Adrenal gland (tissue), 5 donors: ENCODE results near the gene BTBD6.
"Not testable (repeated sequence)": the region's sequence is repeated elsewhere in the genome, so short reads cannot be mapped to it uniquely, and the experiment has no call there.

Source experiments
- POLR2A ChIP-seq, 2 donors: fragments of 450-650 bp; IDR thresholded peaks; one replicate each; pipeline ENCODE4 v1.6.1; 2017; ENCODE audit warnings: antibody characterized with exemption in 2 of 2, mild to moderate bottlenecking in 2 of 2, moderate library complexity in 1 of 2
- TF ChIP-seq, protein P1 (sequence below), 6 experiments: fragments of 450-650 bp in 4 of 6; fragments of 200-600 bp in 2 of 6; sonication (generic) in 1 of 6; IDR thresholded peaks; 1 replicate in 5 of 6; 2 replicates in 1 of 6; pipeline versions ENCODE4 v1.5.1 to v1.8.0; 2016 to 2021; ENCODE audit warnings: antibody characterized with exemption in 6 of 6, mild to moderate bottlenecking in 2 of 6, moderate library complexity in 1 of 6
- donor health status: DM: no; HTN: no; CAD: no.

DNA sequence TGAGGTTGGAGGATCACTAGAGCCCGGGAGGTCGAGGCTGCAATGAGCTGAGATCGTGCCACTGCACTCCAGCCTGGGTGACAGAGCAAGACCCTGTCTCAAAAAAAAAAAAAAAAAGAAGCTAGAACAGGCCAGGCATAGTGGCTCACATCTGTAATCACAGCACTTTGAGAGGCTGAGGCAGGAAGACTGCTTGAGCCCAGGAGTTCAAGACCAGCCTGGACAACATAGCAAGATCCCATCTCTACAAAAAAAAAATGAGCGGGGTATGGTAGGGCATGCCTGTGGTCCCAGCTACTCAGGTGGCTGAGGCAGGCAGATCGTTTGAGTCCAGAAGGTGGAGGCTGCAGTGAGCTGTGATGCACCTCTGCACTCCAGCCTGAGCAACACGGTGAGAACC lies 40.6 kb downstream of the BTBD6 start:
- not testable (repeated sequence) for TF ChIP-seq POLR2A (IDR thresholded peaks at IDR 0.05)
- TF ChIP-seq, protein P1, sequence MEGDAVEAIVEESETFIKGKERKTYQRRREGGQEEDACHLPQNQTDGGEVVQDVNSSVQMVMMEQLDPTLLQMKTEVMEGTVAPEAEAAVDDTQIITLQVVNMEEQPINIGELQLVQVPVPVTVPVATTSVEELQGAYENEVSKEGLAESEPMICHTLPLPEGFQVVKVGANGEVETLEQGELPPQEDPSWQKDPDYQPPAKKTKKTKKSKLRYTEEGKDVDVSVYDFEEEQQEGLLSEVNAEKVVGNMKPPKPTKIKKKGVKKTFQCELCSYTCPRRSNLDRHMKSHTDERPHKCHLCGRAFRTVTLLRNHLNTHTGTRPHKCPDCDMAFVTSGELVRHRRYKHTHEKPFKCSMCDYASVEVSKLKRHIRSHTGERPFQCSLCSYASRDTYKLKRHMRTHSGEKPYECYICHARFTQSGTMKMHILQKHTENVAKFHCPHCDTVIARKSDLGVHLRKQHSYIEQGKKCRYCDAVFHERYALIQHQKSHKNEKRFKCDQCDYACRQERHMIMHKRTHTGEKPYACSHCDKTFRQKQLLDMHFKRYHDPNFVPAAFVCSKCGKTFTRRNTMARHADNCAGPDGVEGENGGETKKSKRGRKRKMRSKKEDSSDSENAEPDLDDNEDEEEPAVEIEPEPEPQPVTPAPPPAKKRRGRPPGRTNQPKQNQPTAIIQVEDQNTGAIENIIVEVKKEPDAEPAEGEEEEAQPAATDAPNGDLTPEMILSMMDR (IDR thresholded peaks at IDR 0.05), result not testable (repeated sequence)
